CD4-positive, alpha-beta memory T cell (primary cell): ENCODE measurements around the gene TBCD. TPM values are rescaled to one million over a fixed set of nuclear protein-coding genes. Genes with fewer than 3 reads are reported as not detected.

Experiments used
- CTCF ChIA-PET: fragments of 350-600 bp; sonication (Branson Sonifier 250); formaldehyde crosslinking; loops from one replicate; lab custom pipeline; 2021; ENCODE audit warnings: inconsistent platforms; ENCODE audit not compliant: partially characterized antibody; lab: Charles Lee
- POLR2A ChIA-PET: fragments of 350-600 bp; sonication (Branson Sonifier 250); formaldehyde crosslinking; loops from one replicate; lab custom pipeline; 2021; ENCODE audit not compliant: partially characterized antibody; lab: Charles Lee
- DNase-seq, 5 donors: peaks; one replicate each; pipeline versions ENCODE4 v3.0.0 to v3.0.0-alpha.2; 2020 to 2022; ENCODE audit warnings: mixed read lengths in 1 of 5
- H3K27ac ChIP-seq: one replicate; pipeline ENCODE4 v1.7.0; 2013; ENCODE audit warnings: low read depth, low read length
- H3K27me3 ChIP-seq: 2 replicates; pipeline ENCODE4 v1.7.0; 2013; ENCODE audit warnings: mild to moderate bottlenecking, low read length, moderate library complexity; ENCODE audit not compliant: insufficient read depth
- H3K36me3 ChIP-seq: 2 replicates; pipeline ENCODE4 v1.7.0; 2013; ENCODE audit warnings: mild to moderate bottlenecking, low read length, moderate library complexity; ENCODE audit not compliant: insufficient read depth
- H3K4me1 ChIP-seq: 2 replicates; pipeline ENCODE4 v1.7.0; 2013; ENCODE audit warnings: mild to moderate bottlenecking, low read length, moderate library complexity; ENCODE audit not compliant: insufficient read depth
- H3K4me3 ChIP-seq, 2 donors: one replicate each; pipeline ENCODE4 v1.7.0; 2013; ENCODE audit warnings: low read length in 2 of 2, mild to moderate bottlenecking in 1 of 2
- H3K9me3 ChIP-seq, 2 donors: one replicate each; pipeline ENCODE4 v1.7.0; 2013; ENCODE audit warnings: low read length in 2 of 2, control low read depth in 1 of 2; ENCODE audit not compliant: control insufficient read depth in 1 of 2
- H3K27ac Mint-ChIP-seq, 7 donors: one replicate each; pipeline ENCODE4 v1.8.0; 2020 to 2021; ENCODE audit warnings: mixed read lengths in 7 of 7, mild to moderate bottlenecking in 6 of 7, inconsistent platforms in 3 of 7, moderate library complexity in 3 of 7
- H3K27me3 Mint-ChIP-seq, 2 donors: one replicate each; pipeline ENCODE4 v1.8.0; 2020 to 2021; ENCODE audit warnings: mixed read lengths in 2 of 2
- H3K36me3 Mint-ChIP-seq, 2 donors: one replicate each; pipeline ENCODE4 v1.8.0; 2020 to 2021; ENCODE audit warnings: mixed read lengths in 2 of 2, inconsistent platforms in 1 of 2, mild to moderate bottlenecking in 1 of 2
- H3K4me1 Mint-ChIP-seq, 4 donors: one replicate each; pipeline ENCODE4 v1.8.0; 2020 to 2021; ENCODE audit warnings: mixed read lengths in 4 of 4, mild to moderate bottlenecking in 1 of 4
- H3K4me3 Mint-ChIP-seq, 8 donors: one replicate each; pipeline ENCODE4 v1.8.0; 2020 to 2021; ENCODE audit warnings: mixed read lengths in 8 of 8, mild to moderate bottlenecking in 7 of 8, moderate library complexity in 6 of 8, inconsistent platforms in 3 of 8
- H3K9me3 Mint-ChIP-seq, 8 donors: one replicate each; pipeline ENCODE4 v1.8.0; 2020 to 2021; ENCODE audit warnings: mixed read lengths in 8 of 8, mild to moderate bottlenecking in 5 of 8, inconsistent platforms in 3 of 8, moderate library complexity in 1 of 8
- intact Hi-C: fragments of 100-400 bp; cut with micrococcal nuclease; formaldehyde crosslinking; loops from one replicate; pipeline ENCODE4 v1.15.1; 2023
- polyA plus RNA-seq, 2 donors: library from polyadenylated mRNA; unstranded; fragments of 300-500 nt; fragmentation: Illumina TruSeq; gene quantifications; one replicate each; pipeline ENCODE4 v1.2.3, GENCODE V29; 2021
- total RNA-seq, 2 experiments: library from RNA; stranded (reverse); gene quantifications; one replicate each; pipeline ENCODE4 v1.2.3, GENCODE V29; 2021

TBCD gene
- total and polyA plus RNA-seq, 4 experiments from 2014 or later, result 102 to 263 (median 192) TPM

DNA sequence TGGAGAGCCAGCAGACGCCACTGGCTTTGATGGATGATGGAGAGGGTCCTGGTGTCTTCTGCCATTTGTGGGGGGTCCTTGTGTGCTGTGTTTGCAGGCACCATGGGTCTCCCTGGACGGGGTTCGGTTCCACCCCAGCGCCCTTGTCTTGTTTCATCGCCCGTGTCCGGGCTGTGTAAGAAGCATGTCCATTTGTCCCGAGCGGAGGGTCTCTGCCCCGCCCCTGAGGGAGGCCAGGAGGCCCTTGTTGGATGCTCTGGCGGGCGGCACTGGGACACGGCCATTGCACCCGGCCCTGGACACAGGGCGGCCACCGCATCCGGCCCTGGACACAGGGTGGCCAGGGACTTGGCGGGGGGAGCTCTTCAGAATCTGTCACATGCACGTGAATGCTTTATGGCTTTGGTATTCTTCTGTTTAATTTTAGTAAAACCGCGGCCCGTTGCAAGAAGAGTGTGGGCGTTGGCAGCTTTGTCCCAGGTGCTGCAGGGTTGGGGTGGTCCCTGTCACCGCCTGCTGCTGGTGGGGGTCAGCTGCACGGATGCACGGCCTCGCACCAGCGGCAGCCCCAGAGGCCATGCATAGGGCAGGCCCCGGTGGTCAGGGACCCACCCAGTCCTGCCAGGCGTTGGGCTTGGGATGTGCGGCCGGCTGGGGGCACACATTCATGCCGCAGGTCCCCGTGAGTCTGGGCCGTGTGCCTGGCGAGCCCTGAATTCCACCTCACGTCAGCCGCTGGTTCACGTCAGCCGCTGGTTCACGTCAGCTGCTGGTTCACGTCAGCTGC is 108.9 kb downstream of the TBCD start:
- Histone ChIP-seq H3K27me3 (no peaks in the 10 kb centered on the region), H3K4me3 (peak overlapping the region; percentile 27 to 51), H3K36me3 (no peaks in the 10 kb centered on the region), H3K4me1 (peaks cover 75% of the 10 kb centered on the region), H3K9me3 (no peaks in the 10 kb centered on the region), H3K27ac (peak overlapping the region; percentile 71)
- Mint-ChIP-seq H3K36me3 (peaks cover 4 to 7% of the 10 kb centered on the region in 2 donors), H3K27ac (peak overlapping the region; percentile 48 to 99 (median 97)), H3K9me3 (no peaks in the 10 kb centered on the region), H3K4me3 (peak overlapping the region; percentile 85 to 93 (median 89)), H3K27me3 (no peaks in the 10 kb centered on the region), H3K4me1 (peaks cover 50 to 78% (median 63%) of the 10 kb centered on the region in 4 donors)
- no peak for DNase-seq
- POLR2A ChIA-PET, result interaction anchor here (1.0 to 3.4 kb wide), 2 partner anchors 12 to 23 kb away, joined by 3 to 31 read pairs; no protein-coding TSS in a partner anchor
- intact Hi-C loops, result loop anchor here (10.0 kb wide), 1 partner anchor 184 kb away; no protein-coding TSS in a partner anchor
- CTCF ChIA-PET, result interaction anchor here (1.3 kb wide), 1 partner anchor 25 kb away, joined by 3 read pairs; no protein-coding TSS in a partner anchor

DNA sequence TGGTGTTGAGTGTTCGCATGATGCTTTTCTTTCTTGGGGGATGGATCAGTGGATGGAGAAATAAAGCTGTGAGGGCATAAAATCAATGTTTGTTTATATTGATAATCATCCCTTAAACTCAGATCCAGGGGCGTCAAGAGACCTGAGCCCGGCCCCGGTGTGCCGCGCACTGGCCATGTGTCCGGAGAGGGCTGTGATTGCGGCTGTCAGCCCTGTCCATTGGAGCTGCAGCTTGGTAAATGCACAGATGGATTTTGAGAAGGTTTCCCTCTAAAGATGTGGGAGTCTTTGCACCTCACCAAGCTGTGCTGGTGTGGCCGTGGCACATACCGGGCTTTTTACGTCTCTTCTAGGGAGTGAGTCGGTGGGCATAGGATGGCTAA is 109.5 kb downstream of the TBCD start:
- peak overlapping the region in 7 of 8 donors; percentile 31 to 68 (median 55) for H3K4me3 Mint-ChIP-seq
- Histone ChIP-seq H3K27me3 (no peaks in the 10 kb centered on the region), H3K27ac (no peak overlapping the region), H3K9me3 (no peaks in the 10 kb centered on the region), H3K4me3 (no peak overlapping the region), H3K4me1 (peaks cover 81% of the 10 kb centered on the region), H3K36me3 (no peaks in the 10 kb centered on the region)
- H3K27me3 Mint-ChIP-seq, result no peaks in the 10 kb centered on the region
- H3K27ac Mint-ChIP-seq, result peak overlapping the region; percentile 12 to 86 (median 78)
- H3K4me1 Mint-ChIP-seq, result peaks cover 51 to 83% (median 67%) of the 10 kb centered on the region in 4 donors
- ChIA-PET CTCF (no interaction called here), POLR2A (interaction anchor here (3.4 kb wide), 1 partner anchor 22 kb away, joined by 31 read pairs; no protein-coding TSS in a partner anchor)
- peaks cover 4% of the 10 kb centered on the region in 2 donors for H3K36me3 Mint-ChIP-seq
- H3K9me3 Mint-ChIP-seq, result no peaks in the 10 kb centered on the region
- intact Hi-C loops, result loop anchor here (10.0 kb wide), 1 partner anchor 183 kb away; no protein-coding TSS in a partner anchor
- no peak for DNase-seq

DNA sequence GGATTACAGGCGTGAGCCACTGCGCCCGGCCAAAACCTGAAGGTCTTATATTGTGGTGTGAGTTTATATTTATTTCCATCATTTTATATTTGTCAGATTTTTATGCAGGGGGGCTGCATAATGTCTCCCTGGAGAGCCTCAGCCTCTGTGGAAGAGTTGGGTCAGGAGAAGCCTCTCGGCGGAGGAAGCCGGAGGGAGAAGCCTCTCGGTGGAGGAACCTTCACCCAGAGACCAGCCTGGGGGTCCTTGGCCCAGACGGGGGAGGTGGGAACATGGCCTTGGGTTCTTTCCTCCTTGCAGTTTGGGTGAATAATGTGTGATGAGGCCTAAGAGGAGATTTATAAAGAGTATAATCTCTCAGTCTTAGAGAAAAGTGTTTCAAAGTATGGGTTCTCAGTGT is 110.3 kb downstream of the TBCD start:
- no peaks in the 10 kb centered on the region for H3K9me3 ChIP-seq
- peaks cover 89% of the 10 kb centered on the region for H3K4me1 ChIP-seq
- no peaks in the 10 kb centered on the region for H3K9me3 Mint-ChIP-seq
- H3K36me3 Mint-ChIP-seq, result peaks cover 2 to 4% of the 10 kb centered on the region in 2 donors
- peak overlapping the region; percentile 24 to 98 (median 95) for H3K27ac Mint-ChIP-seq
- peaks cover 49 to 87% (median 66%) of the 10 kb centered on the region in 4 donors for H3K4me1 Mint-ChIP-seq
- no peak for DNase-seq
- CTCF ChIA-PET, result no interaction called here
- H3K27me3 ChIP-seq, result no peaks in the 10 kb centered on the region
- H3K4me3 ChIP-seq, result no peak overlapping the region
- H3K27ac ChIP-seq, result no peak overlapping the region
- H3K4me3 Mint-ChIP-seq, result peak overlapping the region in 6 of 8 donors; percentile 32 to 70 (median 44)
- H3K36me3 ChIP-seq, result no peaks in the 10 kb centered on the region
- H3K27me3 Mint-ChIP-seq, result no peaks in the 10 kb centered on the region
- POLR2A ChIA-PET, result interaction anchor here (3.4 to 5.2 kb wide), 3 partner anchors 21 to 31 kb away, joined by 31 to 83 read pairs (median 47); no protein-coding TSS in a partner anchor
- intact Hi-C loops, result loop anchor here (10.0 kb wide), 1 partner anchor 183 kb away; no protein-coding TSS in a partner anchor

DNA sequence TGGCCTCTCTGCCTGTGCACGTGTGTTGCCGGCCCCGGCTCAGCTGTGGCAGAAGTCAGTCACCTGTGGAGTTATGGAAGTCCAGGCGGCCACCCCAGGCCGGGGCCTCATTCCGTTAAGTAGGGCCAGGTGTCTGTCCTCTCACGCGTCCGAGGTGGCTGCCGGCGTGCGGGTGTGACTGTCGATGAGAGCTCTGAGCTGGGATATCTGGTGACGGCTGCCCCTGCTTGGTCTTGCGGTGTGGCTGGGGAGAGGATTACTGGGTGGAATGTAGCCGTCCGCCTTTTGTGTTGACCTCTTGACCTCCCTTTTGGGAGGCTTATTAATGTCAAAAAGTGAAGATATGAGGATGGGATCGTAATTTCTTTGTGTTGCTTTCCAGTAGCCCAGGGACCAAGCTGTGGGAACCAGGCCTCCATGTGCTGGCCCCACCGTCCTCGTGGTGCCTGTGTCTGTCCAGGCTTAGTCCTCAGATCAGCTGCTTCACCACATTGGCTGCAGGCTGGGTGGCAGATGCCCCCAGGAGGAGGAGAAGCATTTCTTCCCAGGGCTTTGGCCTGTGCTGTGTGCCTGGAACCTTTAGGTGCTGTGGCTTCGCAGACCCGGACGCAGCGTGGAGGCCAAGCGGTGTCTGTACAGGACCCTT is 111.0 kb downstream of the TBCD start:
- Histone ChIP-seq H3K27me3 (no peaks in the 10 kb centered on the region), H3K27ac (peak overlapping the region; percentile 74), H3K9me3 (no peaks in the 10 kb centered on the region), H3K4me1 (peaks cover 96% of the 10 kb centered on the region), H3K4me3 (no peak overlapping the region), H3K36me3 (no peaks in the 10 kb centered on the region)
- Mint-ChIP-seq H3K9me3 (no peaks in the 10 kb centered on the region), H3K27me3 (no peaks in the 10 kb centered on the region), H3K36me3 (peaks cover 0 to 4% of the 10 kb centered on the region in 2 donors), H3K4me3 (peak overlapping the region in 7 of 8 donors; percentile 33 to 83 (median 70)), H3K4me1 (peaks cover 47 to 94% (median 66%) of the 10 kb centered on the region in 4 donors), H3K27ac (peak overlapping the region; percentile 89 to 98 (median 96))
- ChIA-PET CTCF (interaction anchor here (0.9 to 2.3 kb wide), 4 partner anchors 19 to 341 kb away, joined by 3 to 11 read pairs (median 7); no protein-coding TSS in a partner anchor), POLR2A (interaction anchor here (1.3 to 5.2 kb wide), 6 partner anchors 20 to 188 kb away, joined by 4 to 83 read pairs (median 6); partner anchors contain the start of gene FN3KRP)
- DNase-seq, result no peak
- intact Hi-C loops, result loop anchor here (10.0 kb wide), 1 partner anchor 182 kb away; no protein-coding TSS in a partner anchor

DNA sequence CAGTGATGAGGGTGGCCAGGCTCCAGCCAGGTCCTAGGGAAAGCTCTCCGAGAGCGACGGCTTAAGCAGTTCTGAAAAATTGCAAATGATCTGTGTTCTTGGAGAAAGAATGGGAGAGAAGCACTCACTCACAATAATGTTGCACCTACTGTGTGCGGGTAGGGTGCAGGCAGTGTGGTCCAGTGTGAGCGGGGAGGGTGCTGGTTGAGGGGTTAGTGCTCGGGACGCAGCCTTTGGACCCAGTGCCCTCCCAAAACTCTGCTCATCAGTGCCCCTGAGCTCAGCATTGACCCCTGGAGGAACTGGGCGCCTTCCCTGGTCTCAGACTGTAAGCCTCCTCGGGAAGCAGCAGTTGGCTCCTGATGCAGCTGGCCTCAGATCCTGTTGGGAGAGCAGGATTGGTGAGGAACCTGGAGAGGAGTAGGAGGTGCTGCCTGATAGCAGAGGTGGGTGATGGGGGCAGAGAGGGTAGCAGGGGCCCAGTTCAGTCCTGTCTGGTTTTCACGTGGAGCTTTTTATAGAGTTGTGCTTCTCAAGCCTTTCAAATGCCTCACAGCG is 111.6 kb downstream of the TBCD start:
- no peaks in the 10 kb centered on the region for H3K27me3 Mint-ChIP-seq
- Histone ChIP-seq H3K27me3 (no peaks in the 10 kb centered on the region), H3K4me1 (peaks cover 95% of the 10 kb centered on the region), H3K4me3 (no peak overlapping the region), H3K9me3 (no peaks in the 10 kb centered on the region), H3K36me3 (no peaks in the 10 kb centered on the region), H3K27ac (peak overlapping the region; percentile 74)
- peaks cover under 1 to 4% of the 10 kb centered on the region in 2 donors for H3K36me3 Mint-ChIP-seq
- CTCF ChIA-PET, result interaction anchor here (0.7 to 2.3 kb wide), 12 partner anchors 10 to 341 kb away, joined by 3 to 11 read pairs (median 4); no protein-coding TSS in a partner anchor
- H3K4me1 Mint-ChIP-seq, result peaks cover 42 to 92% (median 61%) of the 10 kb centered on the region in 4 donors
- H3K9me3 Mint-ChIP-seq, result no peaks in the 10 kb centered on the region
- DNase-seq, result no peak
- peak overlapping the region; percentile 70 to 84 (median 81) for H3K4me3 Mint-ChIP-seq
- POLR2A ChIA-PET, result interaction anchor here (0.9 to 5.2 kb wide), 16 partner anchors 9 to 217 kb away, joined by 3 to 83 read pairs (median 4); partner anchors contain the start of genes FN3KRP and METRNL
- intact Hi-C loops, result loop anchor here (10.0 kb wide), 1 partner anchor 181 kb away; no protein-coding TSS in a partner anchor
- peak overlapping the region; percentile 89 to 98 (median 96) for H3K27ac Mint-ChIP-seq

DNA sequence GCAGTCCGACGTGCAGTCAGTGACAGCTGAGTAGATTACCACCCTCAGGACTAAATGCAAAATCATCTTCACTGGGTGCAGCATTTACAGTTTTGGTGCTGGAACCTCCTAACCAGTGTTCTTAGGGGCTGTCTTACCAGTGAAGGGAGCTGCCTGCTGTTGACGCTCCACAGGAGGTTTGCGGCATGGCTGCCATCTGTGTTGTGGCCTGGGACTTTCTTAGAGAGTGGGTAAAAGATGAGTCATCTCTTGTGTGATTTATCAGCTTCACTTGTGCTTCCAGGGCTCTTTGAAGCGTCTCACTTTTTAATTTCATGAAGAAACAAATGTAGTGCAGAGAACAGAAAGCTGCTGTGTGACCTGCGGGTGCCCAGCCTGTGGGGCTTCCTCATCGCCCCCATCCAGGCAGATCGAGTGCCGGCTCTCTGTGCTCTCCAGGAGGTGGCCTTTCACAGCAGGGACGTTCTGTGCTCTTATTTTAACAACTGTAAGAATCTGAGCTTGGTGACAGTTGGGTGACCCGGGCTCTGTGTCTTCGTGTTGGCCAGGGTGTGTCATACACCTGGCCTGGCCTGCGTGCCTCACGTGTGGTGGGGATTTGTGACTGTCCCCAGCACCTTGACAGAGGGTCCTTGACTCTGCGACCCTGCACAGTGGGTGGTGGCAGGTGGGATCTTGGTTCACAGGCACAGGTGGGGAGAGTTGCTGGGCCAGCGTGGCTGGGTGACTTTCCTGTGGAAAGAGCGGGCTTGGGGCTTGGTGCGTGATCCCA is 112.3 kb downstream of the TBCD start:
- ChIA-PET POLR2A (interaction anchor here (0.8 to 5.2 kb wide), 18 partner anchors 10 to 216 kb away, joined by 3 to 83 read pairs (median 4); partner anchors contain the start of genes FN3KRP and METRNL), CTCF (interaction anchor here (0.7 to 2.3 kb wide), 13 partner anchors 9 to 340 kb away, joined by 3 to 11 read pairs (median 4); no protein-coding TSS in a partner anchor)
- peak overlapping the region; percentile 89 to 98 (median 96) for H3K27ac Mint-ChIP-seq

More for the DNA sequence above, 112.3 kb downstream of the TBCD start:
- Mint-ChIP-seq H3K9me3 (no peaks in the 10 kb centered on the region), H3K4me3 (peak overlapping the region; percentile 70 to 84 (median 81)), H3K4me1 (peaks cover 42 to 92% (median 57%) of the 10 kb centered on the region in 4 donors), H3K36me3 (peaks cover 4 to 8% of the 10 kb centered on the region in 2 donors), H3K27me3 (no peaks in the 10 kb centered on the region)
- Histone ChIP-seq H3K9me3 (no peaks in the 10 kb centered on the region), H3K27ac (peak overlapping the region; percentile 74), H3K4me1 (peaks cover 88% of the 10 kb centered on the region), H3K27me3 (no peaks in the 10 kb centered on the region), H3K36me3 (no peaks in the 10 kb centered on the region), H3K4me3 (peak overlapping the region in 1 of 2 donors; percentile 34)
- intact Hi-C loops, result loop anchor here (1.0 to 10.0 kb wide), 4 partner anchors 19 to 181 kb away; no protein-coding TSS in a partner anchor
- peak; percentile 89 to 97 (median 90) for DNase-seq
